HG03025 (cell line): Measurements from ENCODE around the gene CCDC152.

ENCODE experiments used
- ATAC-seq: cut with Tn5 transposase; IDR thresholded peaks from one replicate; pipeline ENCODE4 v1.9.1; 2021; ENCODE audit warnings: mild to moderate bottlenecking, moderate library complexity; ENCODE audit not compliant: unreplicated experiment, low FRiP score

CCDC152 gene

DNA sequence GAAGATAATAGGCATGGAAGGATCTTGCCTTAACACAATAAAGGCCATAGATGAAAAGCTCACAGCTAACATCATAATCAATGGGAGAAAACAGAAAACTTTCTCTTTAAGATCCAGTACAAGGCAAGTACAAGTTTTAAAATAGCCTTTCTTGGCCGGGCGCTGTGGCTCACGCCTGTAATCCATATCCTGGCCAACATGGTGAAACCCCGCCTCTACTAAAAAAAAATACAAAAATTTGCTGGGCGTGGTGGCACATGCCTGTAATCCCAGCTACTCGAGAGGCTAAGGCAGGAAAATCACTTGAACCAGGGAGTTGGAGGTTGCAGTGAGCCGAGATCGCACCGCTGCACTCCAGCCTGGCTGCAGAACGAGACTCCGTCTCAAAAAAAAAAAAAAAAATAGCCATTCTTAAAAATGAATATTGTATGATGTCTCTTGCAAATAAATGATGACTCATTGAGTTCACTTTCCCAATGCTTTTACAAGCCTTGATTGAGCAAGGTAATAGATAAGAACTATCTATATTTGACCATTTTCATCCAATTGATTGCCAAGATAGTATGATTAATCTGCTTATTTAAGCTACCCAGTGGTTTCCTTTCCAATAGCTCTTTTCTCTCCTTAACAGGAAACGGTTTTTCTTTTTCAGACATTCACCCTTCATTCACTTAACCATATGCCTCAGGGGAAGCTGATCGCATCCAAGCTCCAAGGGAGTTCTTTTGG lies 15.8 kb downstream of the CCDC152 start:
- ATAC-seq: no peak

- peak; percentile 47 for ATAC-seq
Measured at GRCh38 chr5:42779083-42779482, 22.5 kb downstream of the CCDC152 start.

DNA sequence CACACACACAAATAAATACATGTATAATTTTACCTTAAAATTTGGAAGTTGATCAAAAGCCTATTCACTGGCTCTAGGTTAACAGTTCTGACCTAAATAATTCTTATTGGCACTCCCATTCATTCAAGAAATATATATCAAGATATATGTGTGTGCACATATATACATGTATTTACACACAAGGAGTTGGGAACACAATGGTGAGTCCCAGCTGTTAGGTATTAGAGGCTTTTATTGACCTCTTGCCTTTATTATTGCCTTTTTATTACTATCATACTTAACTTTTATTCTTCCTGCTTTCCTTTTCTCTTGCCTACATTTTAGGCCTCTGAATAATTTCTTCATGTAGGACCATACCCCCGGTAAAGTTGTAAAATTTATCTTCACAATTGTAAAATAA lies 25.0 kb downstream of the CCDC152 start:
- no peak for ATAC-seq

DNA sequence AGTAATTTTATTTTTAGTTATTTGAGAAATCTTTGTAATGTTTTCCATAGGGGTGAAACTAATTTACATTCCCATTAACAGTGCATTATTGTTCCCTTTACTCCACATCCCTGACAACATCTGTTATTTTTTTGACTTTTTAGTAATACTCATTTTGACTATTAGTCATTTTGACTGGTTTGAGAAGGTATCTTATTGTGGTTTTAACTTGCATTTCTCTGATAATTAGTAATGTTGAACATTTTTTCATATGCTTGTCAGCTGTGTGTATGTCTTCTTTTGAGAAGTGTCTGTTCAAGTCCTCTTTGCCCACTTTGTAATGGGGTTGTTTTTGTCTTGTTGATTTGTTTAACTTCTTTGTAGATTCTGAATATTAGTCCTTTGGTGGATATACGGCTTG lies 27.5 kb downstream of the CCDC152 start:
- no peak for ATAC-seq

GRCh38 chr5:42785756-42786155 lies 29.1 kb downstream of the CCDC152 start:
- no peak for ATAC-seq

- no peak for ATAC-seq
Measured at GRCh38 chr5:42787073-42787472, 30.5 kb downstream of the CCDC152 start.

DNA sequence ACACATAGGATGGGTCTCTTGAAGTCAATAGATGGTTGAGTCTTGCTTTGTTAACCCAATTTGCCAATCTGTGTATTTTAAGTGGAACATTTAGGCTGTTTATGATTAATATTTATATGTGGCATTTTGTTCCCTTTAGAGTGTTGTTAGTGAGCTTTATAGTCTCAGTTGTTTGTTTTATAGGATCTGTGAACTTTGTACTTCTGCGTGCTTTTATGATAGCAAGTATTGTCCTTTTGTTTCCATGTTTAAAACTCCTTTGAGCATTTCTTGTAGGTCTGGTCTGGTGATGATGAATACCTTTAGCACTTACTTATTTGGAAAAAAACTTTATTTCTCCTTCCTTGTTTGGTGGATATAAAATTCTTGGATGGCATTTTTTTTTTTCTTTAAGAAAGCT lies 31.2 kb downstream of the CCDC152 start:
- ATAC-seq: no peak

- no peak for ATAC-seq
Measured at GRCh38 chr5:42791151-42791550, 34.5 kb downstream of the CCDC152 start.

- ATAC-seq: no peak
Measured at GRCh38 chr5:42798284-42799240, 41.9 kb downstream of the CCDC152 start.

DNA sequence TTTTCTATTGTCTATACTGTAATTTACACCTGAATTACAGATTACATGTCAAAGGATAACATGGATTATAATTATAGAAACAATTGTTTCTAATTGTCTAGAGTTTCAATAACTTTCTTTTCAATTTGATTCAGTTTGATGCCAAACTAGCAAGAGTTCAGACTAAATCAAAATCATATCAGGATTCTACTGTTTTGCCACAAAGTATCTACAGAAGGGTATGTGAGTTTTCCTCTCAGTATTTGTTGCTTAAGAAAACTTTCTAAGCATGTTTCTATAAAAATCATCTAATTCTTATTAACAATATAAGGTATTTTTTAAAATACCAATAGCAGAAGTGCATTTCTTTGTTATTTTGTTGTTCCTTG lies 42.6 kb downstream of the CCDC152 start:
- ATAC-seq: no peak

GRCh38 chr5:42799668-42800114 lies 43.1 kb downstream of the CCDC152 start:
- ATAC-seq: no peak

DNA sequence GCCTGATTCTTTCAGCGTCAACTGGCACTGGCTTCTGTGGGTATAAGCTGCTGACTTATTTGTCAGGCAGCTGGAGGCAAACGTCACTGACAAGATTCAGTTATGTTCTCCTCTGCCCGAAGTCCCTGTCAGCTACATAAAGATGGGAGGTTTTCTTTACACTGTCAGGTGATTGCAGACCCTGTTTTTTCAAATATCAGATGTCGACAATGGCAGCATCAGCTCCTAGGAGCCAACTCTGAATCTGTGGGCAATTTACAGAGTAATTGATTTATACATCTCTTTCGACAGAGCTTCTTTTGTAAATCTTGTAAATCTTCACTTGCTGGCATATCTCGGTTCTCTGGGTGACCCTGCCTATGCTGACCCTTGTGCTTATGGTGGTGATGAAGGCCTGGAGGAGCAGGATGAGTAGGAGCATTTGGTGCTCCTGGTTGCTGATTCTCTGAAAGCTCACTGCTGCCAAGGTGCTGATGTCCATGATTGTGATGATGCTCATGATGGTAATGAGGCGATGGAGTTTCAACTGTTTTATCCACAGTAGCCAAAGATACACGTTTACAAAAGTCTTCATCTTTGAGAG lies 44.2 kb downstream of the CCDC152 start:
- no peak for ATAC-seq

DNA sequence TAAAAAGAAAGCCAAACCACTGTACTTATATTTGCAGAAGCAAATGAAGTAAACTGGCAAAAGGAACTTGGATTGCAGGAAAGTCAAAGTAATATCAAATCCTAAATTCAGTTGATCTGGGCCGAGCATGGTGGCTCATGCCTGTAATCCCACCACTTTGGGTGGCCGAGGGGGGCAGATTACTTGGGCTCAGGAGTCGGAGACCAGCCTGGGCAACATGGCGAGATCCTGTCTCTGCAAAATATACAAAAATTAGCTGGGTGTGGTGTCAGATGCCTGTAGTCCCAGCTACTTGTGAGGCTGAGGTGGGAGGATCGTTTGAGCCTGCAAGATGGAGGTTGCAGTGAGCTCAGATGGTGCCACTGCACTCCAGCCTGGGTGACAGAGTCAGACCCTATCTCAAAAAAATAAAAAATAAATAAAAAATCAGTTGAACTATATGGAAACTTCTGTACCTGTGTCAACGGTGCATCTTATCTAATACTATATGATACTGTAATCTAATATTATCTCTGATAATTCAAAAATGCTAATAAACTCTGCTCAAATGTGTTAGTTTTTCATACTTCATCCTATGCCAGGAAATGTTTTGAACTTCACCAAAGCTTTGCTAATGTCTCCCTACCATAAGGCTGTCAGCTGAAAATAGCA lies 45.0 kb downstream of the CCDC152 start:
- ATAC-seq: no peak

DNA sequence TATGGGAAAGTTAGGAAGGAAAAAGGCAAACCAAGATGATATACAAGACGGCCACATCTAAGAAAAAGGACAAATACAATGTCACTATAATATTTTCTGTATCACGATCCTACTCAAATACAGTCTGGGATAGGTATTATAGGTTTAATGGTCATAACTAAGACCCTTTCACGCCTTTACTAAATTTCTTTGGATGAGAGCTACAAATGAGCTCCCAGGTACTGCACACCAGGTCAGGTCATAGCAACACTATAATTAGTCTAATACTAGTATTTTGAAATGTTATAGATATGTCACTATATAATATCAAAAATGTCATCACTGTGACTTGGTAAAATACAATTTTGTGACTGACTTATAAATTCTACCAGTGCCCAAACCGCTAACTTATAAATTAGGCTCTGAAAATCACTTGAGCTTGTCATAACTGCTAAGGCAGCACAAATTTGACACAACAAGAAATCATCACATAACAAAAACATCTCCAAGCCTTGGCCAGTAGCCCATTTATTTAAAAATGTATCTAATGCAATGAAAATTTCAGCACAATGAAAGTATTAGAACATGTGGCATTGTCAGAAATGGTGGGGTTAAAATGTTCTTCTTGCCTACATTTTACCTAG lies 48.2 kb downstream of the CCDC152 start:
- ATAC-seq: no peak

GRCh38 chr5:42806004-42806700 lies 49.5 kb downstream of the CCDC152 start:
- ATAC-seq: no peak

GRCh38 chr5:42806701-42807262 lies 50.2 kb downstream of the CCDC152 start:
- ATAC-seq: no peak

- ATAC-seq: no peak
Measured at GRCh38 chr5:42807722-42808447, 51.3 kb downstream of the CCDC152 start.

DNA sequence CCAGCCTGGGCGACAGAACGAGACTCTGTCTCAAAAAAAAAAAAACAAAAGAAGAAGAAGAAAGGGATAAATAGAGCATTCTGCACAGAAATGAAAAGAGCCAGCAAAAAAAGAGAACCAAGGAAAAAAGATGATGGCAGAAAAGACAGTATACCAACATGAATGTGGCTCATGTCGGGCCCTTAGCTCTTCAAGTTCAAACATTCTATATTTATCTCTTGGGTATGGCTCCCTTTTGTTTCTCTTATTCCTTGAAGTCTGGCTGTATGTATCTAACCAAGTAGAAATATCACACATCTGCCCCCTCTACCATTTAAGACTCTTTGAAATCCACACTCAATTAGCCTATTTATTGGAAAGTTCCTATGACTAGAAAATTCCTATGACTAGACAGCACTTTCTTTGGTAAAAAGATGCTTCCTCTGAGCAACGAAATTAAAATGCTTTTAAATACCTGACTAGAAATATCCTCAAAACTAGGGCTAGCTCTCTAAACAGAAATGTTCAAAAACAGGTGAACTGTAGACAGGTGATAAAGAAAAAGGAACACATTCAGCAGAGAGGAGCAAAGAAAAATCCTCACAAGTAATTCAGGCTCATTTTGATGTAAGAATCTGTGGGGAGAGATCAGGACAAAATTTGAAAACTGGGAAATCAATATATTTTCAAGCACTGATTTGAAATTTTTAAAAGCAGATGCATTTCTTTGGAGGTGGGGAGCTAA lies 52.4 kb downstream of the CCDC152 start:
- ATAC-seq: no peak
